IMR-90 (cell line): ENCODE data around the gene ERGIC1. TPM values are rescaled to one million over a fixed set of nuclear protein-coding genes. Genes with fewer than 3 reads are reported as not detected.

Source experiments
- ATAC-seq: fragments of 200-7000 bp; cut with Tn5 transposase; 2 replicates; pipeline ENCODE4 v1.9.1; 2020; ENCODE audit warnings: low read depth, mild to moderate bottlenecking, moderate library complexity
- BruUV-seq: library from RNA; stranded (reverse); fragments of 400-500 nt; replicated peaks from 2 replicates; lab custom pipeline; 2021; lab: Mats Ljungman, UMichigan
- CTCF ChIA-PET: fragments of 300-600 bp; formaldehyde crosslinking; extraction: SDS; loops from one replicate; lab custom pipeline; 2021; ENCODE audit warnings: antibody characterized with exemption; lab: Yijun Ruan, JAX
- POLR2A ChIA-PET: fragments of 300-600 bp; sonication (Branson Sonifier 250); formaldehyde crosslinking; loops from one replicate; lab custom pipeline; 2022; ENCODE audit warnings: antibody characterized with exemption; ENCODE audit not compliant: unreplicated experiment; lab: Charles Lee
- DNase-seq: peaks from one replicate; pipeline ENCODE4 v3.0.0; 2013
- H2AFZ ChIP-seq: replicated peaks from 2 replicates; pipeline ENCODE3; 2013; ENCODE audit warnings: low read length, mild to moderate bottlenecking; ENCODE audit not compliant: poor library complexity
- H2AK5ac ChIP-seq: 2 replicates; pipeline ENCODE4 v1.6.1; 2013; ENCODE audit warnings: low read depth, low read length, inconsistent platforms
- H2AK9ac ChIP-seq: replicated peaks from 2 replicates; pipeline ENCODE3; 2013; ENCODE audit warnings: mild to moderate bottlenecking, low read depth, low read length, moderate library complexity; ENCODE audit not compliant: poor library complexity
- H2BK120ac ChIP-seq: 2 replicates; pipeline ENCODE4 v1.6.1; 2013; ENCODE audit warnings: low read depth, low read length, inconsistent platforms
- H2BK15ac ChIP-seq: 3 replicates; pipeline ENCODE4 v1.6.1; 2013; ENCODE audit warnings: low read depth, low read length, inconsistent platforms
- H2BK20ac ChIP-seq: 2 replicates; pipeline ENCODE4 v1.6.1; 2013; ENCODE audit warnings: low read depth, mild to moderate bottlenecking, inconsistent platforms, low read length, moderate library complexity
- H2BK5ac ChIP-seq: 2 replicates; pipeline ENCODE4 v1.6.1; 2013; ENCODE audit warnings: mild to moderate bottlenecking, low read depth, low read length, inconsistent platforms; ENCODE audit not compliant: poor library complexity, severe bottlenecking
- H3K14ac ChIP-seq: replicated peaks from 2 replicates; pipeline ENCODE4 v1.6.1; 2013; ENCODE audit warnings: low read depth, low read length, inconsistent platforms
- H3K18ac ChIP-seq: 2 replicates; pipeline ENCODE4 v1.6.1; 2013; ENCODE audit warnings: low read depth, low read length, control low read depth
- H3K23ac ChIP-seq: 2 replicates; pipeline ENCODE4 v1.6.1; 2013; ENCODE audit warnings: low read depth, low read length, inconsistent platforms
- H3K27ac ChIP-seq: 2 replicates; pipeline ENCODE4 v1.5.1; 2013; ENCODE audit warnings: mild to moderate bottlenecking, control low read depth, low read length; ENCODE audit not compliant: insufficient read depth
- H3K27me3 ChIP-seq: 2 replicates; pipeline ENCODE4 v1.6.1; 2013; ENCODE audit warnings: low read length; ENCODE audit not compliant: control insufficient read depth, insufficient read depth
- H3K36me3 ChIP-seq: 2 replicates; pipeline ENCODE4 v1.6.1; 2013; ENCODE audit warnings: low read length, mixed read lengths; ENCODE audit not compliant: control insufficient read depth, insufficient read depth
- H3K4ac ChIP-seq: 2 replicates; pipeline ENCODE4 v1.6.1; 2013; ENCODE audit warnings: low read depth, low read length, inconsistent platforms
- H3K4me1 ChIP-seq: 2 replicates; pipeline ENCODE4 v1.6.1; 2013; ENCODE audit warnings: low read length, mixed read lengths; ENCODE audit not compliant: control insufficient read depth, insufficient read depth
- H3K4me2 ChIP-seq: 2 replicates; pipeline ENCODE4 v1.6.1; 2013; ENCODE audit warnings: low read depth, mild to moderate bottlenecking, control low read depth, low read length, moderate library complexity
- H3K4me3 ChIP-seq: 2 replicates; pipeline ENCODE4 v1.5.1; 2013; ENCODE audit warnings: low read depth, mild to moderate bottlenecking, control low read depth, low read length, moderate library complexity; ENCODE audit not compliant: insufficient read depth
- H3K56ac ChIP-seq: 2 replicates; pipeline ENCODE4 v1.6.1; 2013; ENCODE audit warnings: low read length, inconsistent platforms; ENCODE audit not compliant: insufficient read depth; ENCODE audit errors: extremely low read depth
- H3K79me1 ChIP-seq, 2 experiments: 2 replicates each; pipeline ENCODE4 v1.6.1; 2013; ENCODE audit warnings: low read length in 2 of 2, inconsistent platforms in 1 of 2, low read depth in 1 of 2
- H3K9ac ChIP-seq: 2 replicates; pipeline ENCODE4 v1.6.1; 2013; ENCODE audit warnings: low read depth, low read length, control low read depth
- H3K9me1 ChIP-seq: 2 replicates; pipeline ENCODE4 v1.6.1; 2013; ENCODE audit warnings: low read length, inconsistent platforms; ENCODE audit not compliant: insufficient read depth
- H3K9me3 ChIP-seq: 2 replicates; pipeline ENCODE4 v1.6.1; 2013; ENCODE audit warnings: low read length; ENCODE audit not compliant: control insufficient read depth, insufficient read depth
- H4K20me1 ChIP-seq: 2 replicates; pipeline ENCODE4 v1.6.1; 2013; ENCODE audit warnings: low read length, inconsistent platforms; ENCODE audit not compliant: insufficient read depth
- H4K5ac ChIP-seq: 2 replicates; pipeline ENCODE4 v1.6.1; 2013; ENCODE audit warnings: mild to moderate bottlenecking, low read depth, low read length, control low read depth
- H4K8ac ChIP-seq, 2 experiments: 2 replicates each; pipeline ENCODE4 v1.6.1; 2013; ENCODE audit warnings: low read depth in 2 of 2, low read length in 2 of 2, control low read depth in 1 of 2, inconsistent platforms in 1 of 2
- H4K91ac ChIP-seq: 2 replicates; pipeline ENCODE4 v1.6.1; 2013; ENCODE audit warnings: low read depth, low read length, inconsistent platforms; ENCODE audit not compliant: insufficient read depth
- BHLHE40 ChIP-seq: fragments of 150-350 bp; IDR thresholded peaks from 2 replicates; pipeline ENCODE4 v1.6.1; 2016; ENCODE audit warnings: mild to moderate bottlenecking, low read depth, low read length
- CEBPB ChIP-seq: IDR thresholded peaks from 2 replicates; pipeline ENCODE4 v1.6.1; 2012; ENCODE audit warnings: low read depth, low read length, improper control_type of control experiment
- CHD1 ChIP-seq: IDR thresholded peaks from 2 replicates; pipeline ENCODE4 v1.6.1; 2012; ENCODE audit warnings: low read depth, low read length, improper control_type of control experiment
- FOS ChIP-seq: fragments of 150-350 bp; IDR thresholded peaks from 2 replicates; pipeline ENCODE4 v1.6.1; 2016; ENCODE audit warnings: low read depth, low read length
- MAFK ChIP-seq: IDR thresholded peaks from 2 replicates; pipeline ENCODE4 v1.6.1; 2012; ENCODE audit warnings: low read depth, low read length, improper control_type of control experiment
- MXI1 ChIP-seq: IDR thresholded peaks from 2 replicates; pipeline ENCODE4 v1.6.1; 2012; ENCODE audit warnings: low read depth, mild to moderate bottlenecking, low read length, moderate library complexity, borderline replicate concordance
- NFE2L2 ChIP-seq: fragments of 150-350 bp; IDR thresholded peaks from 2 replicates; pipeline ENCODE4 v1.6.1; 2016; ENCODE audit warnings: low read depth, mild to moderate bottlenecking, low read length
- POLR2A ChIP-seq: IDR thresholded peaks from 2 replicates; pipeline ENCODE4 v1.6.1; 2012; ENCODE audit warnings: mild to moderate bottlenecking, low read depth, low read length
- RAD21 ChIP-seq: IDR thresholded peaks from 2 replicates; pipeline ENCODE4 v1.6.1; 2012; ENCODE audit warnings: low read length, improper control_type of control experiment
- SMC3 ChIP-seq: fragments of 150-350 bp; IDR thresholded peaks from 2 replicates; pipeline ENCODE4 v1.6.1; 2016; ENCODE audit warnings: low read depth, mild to moderate bottlenecking, antibody characterized with exemption, low read length, moderate library complexity
- USF2 ChIP-seq: fragments of 150-350 bp; IDR thresholded peaks from 2 replicates; pipeline ENCODE4 v1.6.1; 2017; ENCODE audit warnings: mild to moderate bottlenecking, antibody characterized with exemption, low read length, low read depth
- WGBS, 2 experiments: methylation state at CpG; one replicate each; pipeline versions ENCODE4 v1.1.5 to v1.1.7; 2013; ENCODE audit warnings: missing lambda C conversion rate in 2 of 2; ENCODE audit not compliant: insufficient read length in 1 of 2; ENCODE audit errors: extremely low coverage in 2 of 2; 5-methylcytosine and 5-hydroxymethylcytosine counted together
- dilution Hi-C: fragments of 300-500 bp; cut with HindIII; formaldehyde crosslinking; loops from one replicate; pipeline ENCODE4 v1.14.3; 2018; ENCODE audit warnings: low sequenced_read_pairs; ENCODE audit not compliant: unreplicated experiment
- in situ Hi-C: fragments of 300-500 bp; cut with MboI; formaldehyde crosslinking; loops from 3 replicates; pipeline ENCODE4 v1.14.3; 2019; ENCODE audit warnings: low sequenced_read_pairs, inconsistent platforms, mixed read lengths
- intact Hi-C: fragments of 100-400 bp; cut with micrococcal nuclease; formaldehyde crosslinking; loops from 2 replicates; pipeline ENCODE4 v1.10.0; 2022
- polyA plus RNA-seq, 3 experiments: library from polyadenylated mRNA; depleted of rRNA; stranded (reverse); fragments of >200 nt; gene quantifications; 2 replicates each; pipeline ENCODE4 v1.2.3, GENCODE V29; 2012; ENCODE audit warnings: low replicate concordance in 1 of 3
- total RNA-seq: library from RNA; depleted of rRNA; stranded (reverse); fragments of >200 nt; gene quantifications from 2 replicates; pipeline ENCODE4 v1.2.3, GENCODE V29; 2012

Gene ERGIC1
- total and polyA plus RNA-seq, 2 of the 4 experiments (the other 2 are of a cell fraction) = 134 to 192 TPM

- H3K27ac ChIP-seq = no peak overlapping the region
- H2BK15ac ChIP-seq = peak overlapping the region; percentile 93; the same call in 1 of the 3 replicates
- ATAC-seq (no peak), DNase-seq (no peak)
- dilution Hi-C loops = no loop called here
- ChIA-PET POLR2A (no interaction called here), CTCF (no interaction called here)
- intact Hi-C loops = no loop called here
- no peak overlapping the region for H3K9ac ChIP-seq
- no peaks in the 10 kb centered on the region for H3K36me3 ChIP-seq
- no peak overlapping the region for H4K5ac ChIP-seq
- BruUV-seq = no TSS peak
- no peak overlapping the region for H2AK9ac ChIP-seq
- H2BK5ac ChIP-seq = no peak overlapping the region
- no peak overlapping the region for H4K91ac ChIP-seq
- H4K8ac ChIP-seq = no peak overlapping the region
- H2BK20ac ChIP-seq = peak overlapping the region; percentile 55
- no peak overlapping the region for H3K4me2 ChIP-seq
- TF ChIP-seq RAD21 (no peak), NFE2L2 (no peak), BHLHE40 (no peak), CHD1 (no peak), CEBPB (no peak), MAFK (no peak), FOS (no peak), SMC3 (no peak), POLR2A (no peak), MXI1 (no peak), USF2 (no peak)
- no peak overlapping the region for H3K4me3 ChIP-seq
- peak overlapping the region; percentile 49 for H2BK120ac ChIP-seq
- H3K27me3 ChIP-seq = no peaks in the 10 kb centered on the region
- no peaks in the 10 kb centered on the region for H4K20me1 ChIP-seq
- H3K4me1 ChIP-seq = peaks cover 11% of the 10 kb centered on the region
- peak overlapping the region; percentile 54 for H3K4ac ChIP-seq
- 100% methylated on average over 3 of the region's 7 CpGs; no CpG with 5 or more reads in 1 of the 2 experiments for WGBS, 2 experiments
- no peak overlapping the region for H3K56ac ChIP-seq
- no peak overlapping the region for H2AFZ ChIP-seq
- peaks cover 5% of the 10 kb centered on the region for H3K9me1 ChIP-seq
- peak overlapping the region; percentile 16; the same call in 1 of the 2 replicates for H3K23ac ChIP-seq
- no peak overlapping the region for H3K18ac ChIP-seq
- no peaks in the 10 kb centered on the region for H3K79me1 ChIP-seq
- no peaks in the 10 kb centered on the region for H3K9me3 ChIP-seq
- H3K14ac ChIP-seq = no peak overlapping the region
- no peak overlapping the region for H2AK5ac ChIP-seq
- in situ Hi-C loops = no loop called here
Measured at GRCh38 chr5:172817664-172818063, 16.4 kb upstream of the ERGIC1 start.
